Activated gamma-delta T cell treated with Interleukin-2 at 50 U/mL for 16 hours (primary cell): ENCODE measurements around the gene SOD3.

Source experiments
- DNase-seq: peaks from one replicate; pipeline ENCODE4 v3.0.0-alpha.2; 2020

Gene SOD3

GRCh38 chr4:24846716-24847115, 51.3 kb downstream of the SOD3 start:
- no peak for DNase-seq

- DNase-seq, result no peak
Measured at GRCh38 chr4:24849351-24849750, 54.0 kb downstream of the SOD3 start.

- no peak for DNase-seq
Measured at GRCh38 chr4:24849756-24850155, 54.4 kb downstream of the SOD3 start.
